SK-N-SH (cell line): ENCODE measurements around the gene PLA2G2F.

Experiments
- EP300 ChIP-seq, 2 experiments: IDR thresholded peaks; 2 replicates each; pipeline versions ENCODE4 v1.4.0 to v1.6.1; 2012; ENCODE audit warnings: borderline replicate concordance in 1 of 2, low read depth in 1 of 2, low read length in 1 of 2
- GATA2 ChIP-seq: sonication (generic); formaldehyde crosslinking; IDR thresholded peaks from 2 replicates; pipeline ENCODE4 v1.5.0; 2020; ENCODE audit warnings: mild to moderate bottlenecking, missing genetic modification reagents
- JUND ChIP-seq: IDR thresholded peaks from 2 replicates; pipeline ENCODE4 v1.4.0; 2012
- NFIC ChIP-seq: IDR thresholded peaks from 2 replicates; pipeline ENCODE4 v1.4.0; 2012; ENCODE audit warnings: borderline replicate concordance
- POLR2AphosphoS5 ChIP-seq: IDR thresholded peaks from 2 replicates; pipeline ENCODE4 v1.6.1; 2012; ENCODE audit warnings: low read depth, low read length
- RXRA ChIP-seq: IDR thresholded peaks from 2 replicates; pipeline ENCODE4 v1.4.0; 2012; ENCODE audit warnings: low read depth, mild to moderate bottlenecking, borderline replicate concordance
- SMC3 ChIP-seq: IDR thresholded peaks from 2 replicates; pipeline ENCODE4 v1.6.1; 2012; ENCODE audit warnings: low read depth, low read length, improper control_type of control experiment
- TF ChIP-seq, protein P1 (sequence below): fragments of 200-600 bp; sonication (generic); IDR thresholded peaks from 2 replicates; pipeline ENCODE4 v1.6.1; 2017; ENCODE audit warnings: antibody characterized with exemption, mild to moderate bottlenecking, moderate library complexity
- TF ChIP-seq, protein P2 (sequence below): fragments of 150-350 bp; IDR thresholded peaks from 2 replicates; pipeline ENCODE4 v1.6.1; 2017; ENCODE audit warnings: antibody characterized with exemption, low read length, low read depth, borderline replicate concordance

DNA sequence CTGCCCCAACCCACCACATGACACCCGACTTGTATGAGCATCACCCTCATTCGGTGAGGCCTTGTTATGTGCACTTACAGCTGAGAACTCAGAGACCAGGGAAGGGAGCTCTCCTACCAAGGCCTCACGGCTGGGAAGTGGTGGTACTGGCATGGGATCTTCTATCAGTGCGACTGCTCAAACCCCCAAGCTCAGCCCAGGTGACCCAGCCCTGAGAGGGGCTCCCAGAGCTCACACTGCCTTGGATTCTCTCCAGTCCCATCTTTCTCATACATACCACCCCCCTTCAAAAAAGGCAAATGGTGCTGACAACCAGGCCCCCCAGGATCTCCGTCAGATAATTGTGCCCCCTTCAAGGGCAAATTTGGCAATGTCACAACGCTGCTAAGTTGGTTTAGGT lies 777 bp upstream of the PLA2G2F start:
- TF ChIP-seq POLR2AphosphoS5 = no peak
- TF ChIP-seq, protein P1, sequence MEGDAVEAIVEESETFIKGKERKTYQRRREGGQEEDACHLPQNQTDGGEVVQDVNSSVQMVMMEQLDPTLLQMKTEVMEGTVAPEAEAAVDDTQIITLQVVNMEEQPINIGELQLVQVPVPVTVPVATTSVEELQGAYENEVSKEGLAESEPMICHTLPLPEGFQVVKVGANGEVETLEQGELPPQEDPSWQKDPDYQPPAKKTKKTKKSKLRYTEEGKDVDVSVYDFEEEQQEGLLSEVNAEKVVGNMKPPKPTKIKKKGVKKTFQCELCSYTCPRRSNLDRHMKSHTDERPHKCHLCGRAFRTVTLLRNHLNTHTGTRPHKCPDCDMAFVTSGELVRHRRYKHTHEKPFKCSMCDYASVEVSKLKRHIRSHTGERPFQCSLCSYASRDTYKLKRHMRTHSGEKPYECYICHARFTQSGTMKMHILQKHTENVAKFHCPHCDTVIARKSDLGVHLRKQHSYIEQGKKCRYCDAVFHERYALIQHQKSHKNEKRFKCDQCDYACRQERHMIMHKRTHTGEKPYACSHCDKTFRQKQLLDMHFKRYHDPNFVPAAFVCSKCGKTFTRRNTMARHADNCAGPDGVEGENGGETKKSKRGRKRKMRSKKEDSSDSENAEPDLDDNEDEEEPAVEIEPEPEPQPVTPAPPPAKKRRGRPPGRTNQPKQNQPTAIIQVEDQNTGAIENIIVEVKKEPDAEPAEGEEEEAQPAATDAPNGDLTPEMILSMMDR = no peak
- no peak for TF ChIP-seq JUND
- no peak for TF ChIP-seq RXRA
- no peak for TF ChIP-seq EP300 (IDR thresholded peaks at IDR 0.05; ENCODE audit: borderline replicate concordance in 1 of 2, low read depth in 1 of 2, low read length in 1 of 2)
- TF ChIP-seq SMC3 = no peak
- no peak for TF ChIP-seq GATA2 (CRISPR knock-in tag)
- no peak for TF ChIP-seq NFIC
- TF ChIP-seq, protein P2, sequence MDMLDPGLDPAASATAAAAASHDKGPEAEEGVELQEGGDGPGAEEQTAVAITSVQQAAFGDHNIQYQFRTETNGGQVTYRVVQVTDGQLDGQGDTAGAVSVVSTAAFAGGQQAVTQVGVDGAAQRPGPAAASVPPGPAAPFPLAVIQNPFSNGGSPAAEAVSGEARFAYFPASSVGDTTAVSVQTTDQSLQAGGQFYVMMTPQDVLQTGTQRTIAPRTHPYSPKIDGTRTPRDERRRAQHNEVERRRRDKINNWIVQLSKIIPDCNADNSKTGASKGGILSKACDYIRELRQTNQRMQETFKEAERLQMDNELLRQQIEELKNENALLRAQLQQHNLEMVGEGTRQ = no peak
